ENCODE data around the gene SPIRE2.
"Not testable (repeated sequence)": the region's sequence is repeated elsewhere in the genome, so short reads cannot be mapped to it uniquely, and the experiment has no call there.

The SPIRE2 gene

GRCh38 chr16:89815639-89816348 is 12.5 kb upstream of the SPIRE2 start:
- no peak for DNase-seq

GRCh38 chr16:89818851-89819403 is 9.3 kb upstream of the SPIRE2 start:
- not testable (repeated sequence) for DNase-seq

GRCh38 chr16:89819448-89819847 is 8.8 kb upstream of the SPIRE2 start:
- DNase-seq: not testable (repeated sequence)

GRCh38 chr16:89821438-89822187 is 6.7 kb upstream of the SPIRE2 start:
- DNase-seq: no peak

GRCh38 chr16:89822188-89823086 is 5.8 kb upstream of the SPIRE2 start:
- no peak for DNase-seq

GRCh38 chr16:89823087-89823823 is 5.0 kb upstream of the SPIRE2 start:
- DNase-seq: no peak

- not testable (repeated sequence) for DNase-seq
These were observed 4.5 kb upstream of the SPIRE2 start for GRCh38 chr16:89823824-89824148.

DNA sequence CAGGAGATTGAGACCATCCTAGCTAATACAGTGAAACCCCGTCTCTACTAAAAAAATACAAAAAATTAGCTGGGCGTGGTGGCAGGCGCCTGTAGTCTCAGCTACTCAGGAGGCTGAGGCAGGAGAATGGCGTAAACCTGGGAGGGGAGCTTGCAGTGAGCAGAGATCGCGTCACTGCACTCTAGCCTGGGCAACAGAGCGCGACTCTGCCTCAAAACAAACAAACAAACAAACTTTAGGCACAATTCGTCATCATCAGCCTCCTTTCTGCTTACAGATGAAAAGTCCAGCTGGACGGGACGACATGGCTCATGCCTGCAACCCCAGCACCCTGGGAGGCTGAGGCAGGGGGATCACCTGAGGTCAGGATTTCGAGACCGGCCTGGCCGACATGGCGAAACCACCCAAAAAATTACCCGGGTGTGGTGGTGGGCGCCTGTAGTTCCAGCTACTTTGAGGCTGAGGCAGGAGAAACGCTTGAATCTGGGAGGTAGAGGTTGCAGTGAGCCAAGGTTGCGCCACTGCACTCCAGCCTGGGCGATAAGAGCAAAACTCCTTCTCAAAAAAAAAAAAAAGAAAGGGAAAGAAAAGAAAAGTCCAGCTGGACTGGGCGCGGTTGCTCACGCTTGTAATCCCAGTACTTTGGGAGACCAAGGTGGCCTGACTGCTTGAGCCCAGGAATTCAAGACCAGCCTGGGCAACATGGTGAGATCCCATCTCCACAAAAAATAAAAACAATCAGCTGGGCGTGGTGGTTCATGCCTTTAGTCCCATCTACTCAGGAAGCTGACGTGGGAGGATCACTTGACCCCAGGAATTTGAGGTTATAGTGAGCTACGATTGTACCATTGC is 1.5 kb upstream of the SPIRE2 start:
- DNase-seq: no peak

DNA sequence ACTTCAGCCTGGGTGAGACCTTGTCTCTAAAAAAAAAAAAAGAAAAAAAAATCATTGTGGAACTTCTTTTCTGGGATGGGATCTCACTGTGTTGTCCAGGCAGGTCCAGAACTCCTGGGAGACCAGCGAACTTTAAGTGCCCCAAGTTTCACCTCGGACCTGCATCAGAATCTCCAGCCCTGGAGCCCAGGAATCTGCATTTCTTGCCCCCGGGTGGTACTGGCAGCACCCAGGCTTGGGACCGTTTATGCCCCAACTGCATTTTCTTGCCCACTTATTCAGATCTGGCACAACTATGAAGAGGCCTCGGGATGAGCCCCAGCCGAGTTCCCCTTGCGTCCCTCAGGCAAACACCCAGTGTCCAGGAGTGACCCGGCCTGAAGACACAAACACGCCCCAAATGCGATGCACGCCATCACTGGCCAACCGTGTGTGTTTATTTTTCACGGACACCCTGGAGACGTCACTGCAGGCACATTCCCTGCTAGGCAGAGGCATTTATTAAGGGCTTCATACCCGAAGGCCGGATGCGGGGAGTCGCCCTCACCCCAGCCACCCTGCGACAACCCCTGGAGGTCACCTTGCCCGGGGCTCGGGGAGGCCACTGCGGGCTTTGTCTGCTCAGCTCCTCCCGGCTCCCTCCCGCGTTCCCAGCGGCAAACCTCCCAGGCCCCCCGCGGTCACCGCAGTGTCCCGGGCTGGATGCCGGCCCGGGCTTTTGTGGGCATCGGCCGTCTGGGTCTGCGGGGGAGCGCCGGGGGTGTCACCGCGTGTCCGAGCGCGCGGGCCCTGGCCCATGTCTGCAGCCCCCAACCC is 684 bp upstream of the SPIRE2 start:
- DNase-seq: no peak

- no peak for DNase-seq
These were observed 775 bp downstream of the SPIRE2 start for GRCh38 chr16:89828870-89829629.

DNA sequence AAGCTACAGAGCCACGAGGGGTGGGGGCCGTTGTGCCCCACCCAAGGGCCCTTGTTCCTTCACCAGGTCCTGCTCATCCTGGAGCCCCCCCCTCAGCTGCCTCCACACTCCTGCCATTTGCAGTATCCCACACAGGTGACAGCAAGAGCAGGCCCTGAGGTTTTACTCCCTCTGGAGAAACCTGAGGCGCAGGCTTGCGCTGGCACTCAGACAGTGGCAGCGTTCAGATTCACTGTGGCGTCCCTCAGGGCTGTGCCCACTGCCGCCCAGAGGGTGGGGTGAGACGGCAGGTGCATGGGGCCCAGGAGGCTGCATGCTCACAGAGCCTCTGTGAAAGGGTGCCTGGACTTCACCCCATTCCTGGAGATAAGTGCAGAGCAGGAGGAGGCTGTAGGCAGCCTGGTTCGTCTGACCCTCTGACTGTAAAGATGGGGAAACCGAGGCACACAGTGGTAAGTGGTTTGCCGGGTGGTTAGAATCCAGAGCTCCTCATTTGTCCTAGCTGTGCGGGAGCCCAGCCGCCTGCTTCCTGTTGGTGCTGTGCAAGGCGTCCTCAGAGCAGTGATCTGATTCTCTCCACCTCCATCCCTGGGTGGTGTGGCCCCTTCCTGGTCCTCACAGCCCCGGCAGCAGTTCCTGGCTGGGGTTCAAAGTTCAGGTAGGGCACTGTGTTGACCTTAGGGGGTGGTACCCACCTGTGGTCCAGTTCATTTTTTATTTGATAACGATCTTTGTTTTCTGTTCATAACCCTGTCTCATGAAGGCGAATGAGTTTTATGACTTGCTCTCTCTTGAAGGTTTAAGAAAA is 1.6 kb downstream of the SPIRE2 start:
- DNase-seq: no peak

GRCh38 chr16:89831810-89832328 is 3.6 kb downstream of the SPIRE2 start:
- DNase-seq: no peak

- not testable (repeated sequence) for DNase-seq
These were observed 5.5 kb downstream of the SPIRE2 start for GRCh38 chr16:89833664-89834363.

- DNase-seq: not testable (repeated sequence)
These were observed 6.6 kb downstream of the SPIRE2 start for GRCh38 chr16:89834813-89835363.

- DNase-seq: not testable (repeated sequence)
These were observed 8.2 kb downstream of the SPIRE2 start for GRCh38 chr16:89836484-89836883.

- DNase-seq: no peak
These were observed 8.8 kb downstream of the SPIRE2 start for GRCh38 chr16:89837014-89837546.

DNA sequence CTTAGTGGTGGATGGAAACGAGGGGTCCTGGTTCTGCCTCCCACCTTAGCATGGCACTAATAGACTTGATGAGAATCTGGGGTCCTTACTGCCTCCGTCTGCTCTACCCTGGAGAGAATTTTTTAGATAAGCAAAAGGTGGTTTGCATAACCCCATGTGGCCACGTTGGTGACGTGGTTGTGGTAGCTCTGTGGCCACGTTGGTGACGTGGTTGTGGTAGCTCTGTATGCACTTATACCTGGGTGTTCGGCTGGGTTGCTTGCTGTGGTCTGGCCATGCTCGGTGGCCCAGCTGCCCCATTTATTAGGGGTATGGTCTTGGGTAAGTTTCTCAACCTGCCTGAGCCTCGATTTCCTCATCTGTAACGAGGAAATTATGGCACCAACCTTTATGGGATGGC is 13.0 kb downstream of the SPIRE2 start:
- DNase-seq: no peak

Measured in NCI-H2029 (cell line).